Measurements from ENCODE around the gene EIF1AX.

DNA sequence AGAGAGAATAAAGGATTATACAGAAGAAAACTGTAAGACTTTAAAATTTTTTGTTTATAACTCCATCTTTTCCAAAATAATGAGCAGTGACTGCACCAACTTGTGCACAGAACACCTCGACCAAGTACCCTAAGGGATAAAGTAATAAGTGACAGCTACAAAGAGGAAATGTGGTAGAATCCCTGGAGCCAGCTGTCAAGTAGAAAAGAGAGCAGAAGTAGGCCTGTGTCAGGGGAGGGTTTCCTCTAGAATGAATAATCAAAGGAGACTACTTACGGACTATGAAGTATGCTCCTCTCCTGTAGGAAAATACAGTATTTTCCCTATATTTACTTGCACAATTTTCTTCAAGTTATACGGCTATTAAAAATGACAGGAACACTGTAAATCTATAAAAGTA lies 1.2 kb downstream of the EIF1AX start:
- TF ChIP-seq CTCF (IDR thresholded peaks at IDR 0.05): no peak
- TF ChIP-seq POLR2A (IDR thresholded peaks at IDR 0.05): no peak
- TF ChIP-seq EP300 (IDR thresholded peaks at IDR 0.05): no peak
